Myocyte (in vitro differentiated cells): ENCODE results near the gene AGTPBP1. TPM values are rescaled to one million over a fixed set of nuclear protein-coding genes. Genes with fewer than 3 reads are reported as not detected.

Source experiments
- DNase-seq: peaks from one replicate; pipeline ENCODE4 v3.0.0-alpha.2; 2012; ENCODE audit warnings: low read depth
- total RNA-seq: library from RNA; depleted of rRNA; stranded (reverse); fragments of >200 nt; gene quantifications from 2 replicates; pipeline ENCODE4 v1.2.3, GENCODE V29; 2014

AGTPBP1 gene
- total RNA-seq, 1 donor from 2014 or later: 4.0 TPM

- no peak for DNase-seq
Measured at GRCh38 chr9:85508616-85509015, 233.1 kb downstream of the AGTPBP1 start.

DNA sequence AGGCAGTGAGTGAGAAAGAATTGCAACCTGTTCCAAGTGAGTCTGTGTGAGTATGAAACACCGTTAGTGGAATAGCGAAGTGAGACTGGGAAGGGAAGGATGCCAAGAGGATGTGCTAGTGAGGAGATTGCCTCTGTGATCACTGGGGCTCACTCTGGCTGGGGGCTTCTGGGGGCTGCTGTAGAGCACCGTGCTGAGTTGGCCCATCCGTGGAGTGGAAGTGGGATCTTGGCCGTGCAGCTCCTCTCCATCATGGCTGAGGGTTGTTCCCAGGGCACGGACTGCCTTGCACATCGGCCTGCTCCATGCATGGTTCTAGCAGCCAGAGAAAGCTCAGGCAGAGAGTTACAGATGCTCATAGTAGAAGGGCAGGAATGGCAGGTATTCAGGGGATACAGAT is 236.1 kb downstream of the AGTPBP1 start:
- no peak for DNase-seq

DNA sequence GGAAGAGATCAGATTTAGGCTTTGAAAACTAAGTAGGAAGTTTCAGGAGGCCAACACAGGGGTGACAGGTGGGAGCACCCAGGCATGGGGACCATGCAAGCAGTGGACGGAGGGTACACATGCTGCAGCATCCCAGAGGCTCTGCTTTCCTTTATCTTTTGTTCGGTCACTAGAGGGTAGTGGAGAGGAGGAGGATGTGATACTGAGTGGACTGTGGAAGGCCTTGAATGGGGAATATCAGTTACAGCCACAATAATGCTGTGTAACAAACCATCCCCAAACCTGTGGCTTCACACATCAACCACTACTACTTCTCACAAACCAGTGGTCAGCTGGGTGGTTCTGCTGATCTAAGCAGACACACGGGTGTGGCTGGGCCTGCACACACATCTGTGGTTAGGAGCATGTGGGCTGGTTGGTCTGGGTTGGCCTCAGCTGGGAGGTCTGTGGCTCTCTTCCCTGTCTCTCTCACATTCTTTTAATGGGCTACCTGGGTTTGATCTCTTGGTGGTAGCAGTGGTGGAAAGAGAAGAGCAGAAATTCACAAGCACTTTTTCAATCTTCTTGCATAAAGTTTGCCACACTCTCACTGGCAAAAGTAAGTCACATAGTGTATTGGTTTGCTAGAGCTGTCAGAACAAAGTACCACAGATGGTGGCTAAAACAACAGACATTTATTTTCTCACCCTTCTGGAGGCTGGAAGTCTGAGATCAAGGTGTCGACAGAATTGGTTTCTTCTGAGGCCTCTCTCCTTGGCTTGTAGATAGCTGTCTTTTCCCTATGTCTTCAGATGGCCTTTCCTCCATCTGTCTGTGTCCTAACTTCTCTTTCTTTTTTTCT is 238.7 kb downstream of the AGTPBP1 start:
- DNase-seq: peak; percentile 70

- no peak for DNase-seq
Measured at GRCh38 chr9:85501882-85502281, 239.9 kb downstream of the AGTPBP1 start.

DNA sequence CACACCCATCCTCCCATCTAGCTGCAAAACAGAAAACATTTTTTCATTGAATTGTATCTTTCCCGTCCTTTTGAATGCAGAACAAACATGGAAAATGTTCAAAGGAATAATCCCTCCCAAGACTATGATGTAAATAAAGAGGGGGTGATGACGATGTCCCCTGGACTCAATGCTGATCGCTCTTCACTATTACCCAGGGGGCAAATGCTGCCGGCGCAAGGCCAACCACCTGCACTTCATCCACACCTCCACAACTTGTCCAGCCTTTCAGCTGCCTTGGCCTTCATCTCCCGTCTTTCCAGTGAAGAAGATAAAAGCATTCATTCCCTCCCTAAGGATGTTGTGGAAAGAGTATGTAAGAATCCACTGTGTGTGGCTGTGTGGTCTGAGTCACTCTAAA is 240.3 kb downstream of the AGTPBP1 start:
- no peak for DNase-seq

Other genes starting within 250 kb of the AGTPBP1 start
- 18.8 and 20.9 TPM in 2 replicates for gene NAA35, start 199.2 kb upstream of the AGTPBP1 start, total RNA-seq